ENCODE results near the gene CPLX1.

The CPLX1 gene

GRCh38 chr4:791898-792625 is 33.9 kb downstream of the CPLX1 start:
- FAIRE-seq (no peak), DNase-seq (ENCODE audit: insufficient read length, low spot score) (no peak)
- TF ChIP-seq POLR2A (IDR thresholded peaks at IDR 0.05; ENCODE audit: low read depth, low read length), result no peak

- FAIRE-seq (no peak), DNase-seq (ENCODE audit: insufficient read length, low spot score) (no peak)
- TF ChIP-seq POLR2A (IDR thresholded peaks at IDR 0.05; ENCODE audit: low read depth, low read length), result no peak
Observed at GRCh38 chr4:791252-791897, 34.6 kb downstream of the CPLX1 start.

- no peak for FAIRE-seq
- no peak for DNase-seq (ENCODE audit: insufficient read length, low spot score)
- TF ChIP-seq POLR2A (IDR thresholded peaks at IDR 0.05; ENCODE audit: low read depth, low read length), result no peak
Observed at GRCh38 chr4:790466-790820, 35.5 kb downstream of the CPLX1 start.

- no peak for DNase-seq (ENCODE audit: insufficient read length, low spot score)
Observed at GRCh38 chr4:789571-790465, 36.1 kb downstream of the CPLX1 start.

GRCh38 chr4:788636-789297 is 37.2 kb downstream of the CPLX1 start:
- DNase-seq (ENCODE audit: insufficient read length, low spot score) (no peak), FAIRE-seq (no peak)
- TF ChIP-seq POLR2A (IDR thresholded peaks at IDR 0.05; ENCODE audit: low read depth, low read length), result no peak

More at GRCh38 chr4:789571-790465, 36.1 kb downstream of the CPLX1 start:
- FAIRE-seq, result no peak
- no peak for TF ChIP-seq POLR2A (IDR thresholded peaks at IDR 0.05; ENCODE audit: low read depth, low read length)

- TF ChIP-seq POLR2A (IDR thresholded peaks at IDR 0.05; ENCODE audit: low read depth, low read length), result no peak
- FAIRE-seq (no peak), DNase-seq (ENCODE audit: insufficient read length, low spot score) (no peak)
Observed at GRCh38 chr4:788006-788635, 37.8 kb downstream of the CPLX1 start.

- FAIRE-seq, result no peak
- DNase-seq (ENCODE audit: insufficient read length, low spot score), result no peak
- TF ChIP-seq POLR2A (IDR thresholded peaks at IDR 0.05; ENCODE audit: low read depth, low read length), result no peak
Observed at GRCh38 chr4:787561-787981, 38.4 kb downstream of the CPLX1 start.

GRCh38 chr4:786861-787300 is 39.0 kb downstream of the CPLX1 start:
- no peak for TF ChIP-seq POLR2A (IDR thresholded peaks at IDR 0.05; ENCODE audit: low read depth, low read length)
- FAIRE-seq, result no peak
- DNase-seq (ENCODE audit: insufficient read length, low spot score), result no peak

- DNase-seq (ENCODE audit: insufficient read length, low spot score) (no peak), FAIRE-seq (no peak)
- TF ChIP-seq POLR2A (IDR thresholded peaks at IDR 0.05; ENCODE audit: low read depth, low read length), result no peak
Observed at GRCh38 chr4:786074-786741, 39.7 kb downstream of the CPLX1 start.

- DNase-seq (ENCODE audit: insufficient read length, low spot score), result no peak
- FAIRE-seq, result no peak
- TF ChIP-seq POLR2A (IDR thresholded peaks at IDR 0.05; ENCODE audit: low read depth, low read length), result no peak
Observed at GRCh38 chr4:785332-786073, 40.4 kb downstream of the CPLX1 start.

GRCh38 chr4:784401-785331 is 41.3 kb downstream of the CPLX1 start:
- DNase-seq (ENCODE audit: insufficient read length, low spot score) (no peak), FAIRE-seq (no peak)
- TF ChIP-seq POLR2A (IDR thresholded peaks at IDR 0.05; ENCODE audit: low read depth, low read length), result no peak

Data from H54 (cell line).